Measurements from ENCODE around the gene GSN. TPM values are rescaled to one million over a fixed set of nuclear protein-coding genes. Genes with fewer than 3 reads are reported as not detected.

Gene GSN
- polyA plus RNA-seq, 2 of the 4 experiments (the other 2 are of a cell fraction): 33.7 to 77.2 TPM

DNA sequence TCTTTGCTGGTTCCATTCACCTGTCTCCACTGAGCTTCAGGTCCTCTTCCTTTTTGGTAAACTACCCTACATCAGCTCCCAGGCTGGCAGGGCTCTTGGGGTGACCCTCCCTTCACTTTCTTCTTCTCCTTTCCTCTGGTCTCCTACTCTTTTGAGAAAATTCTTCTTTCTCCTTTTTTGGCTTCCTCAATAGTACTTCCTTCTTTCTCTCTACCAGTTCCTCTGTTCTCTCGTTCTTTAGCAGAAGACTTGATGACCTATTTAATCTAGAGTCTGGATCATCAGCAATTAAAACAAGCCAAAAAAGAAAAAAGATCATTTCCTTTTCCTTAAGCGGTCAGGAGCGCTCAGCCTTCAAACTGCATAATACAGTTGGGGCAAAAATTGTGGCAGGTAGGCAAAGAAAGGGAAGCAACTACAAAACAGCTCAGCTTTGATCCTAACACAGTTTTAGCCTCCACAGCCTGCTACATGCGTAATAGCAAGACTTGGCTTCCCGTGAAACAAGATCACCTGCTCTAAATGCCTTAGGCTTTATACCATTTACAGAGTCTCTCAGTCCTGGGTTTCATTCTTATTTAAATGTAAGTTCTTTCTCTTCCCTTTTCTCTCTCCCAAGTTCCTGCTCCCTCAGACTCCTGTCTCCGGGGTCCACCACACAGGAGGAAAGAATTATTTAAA, 14.0 kb upstream of the GSN start:
- TF ChIP-seq HOXB5 (CRISPR knock-in tag; IDR thresholded peaks at IDR 0.05) (no peak), POLR2A (IDR thresholded peaks at IDR 0.05; ENCODE audit: low read length) (no peak), ZNF302 (CRISPR knock-in tag; IDR thresholded peaks at IDR 0.05) (no peak), TFCP2L1 (CRISPR knock-in tag; IDR thresholded peaks at IDR 0.05) (no peak), MYC (IDR thresholded peaks at IDR 0.05; ENCODE audit: borderline replicate concordance, low read length) (no peak)
- ChIA-PET CTCF (interaction anchor here (1.1 to 3.2 kb wide), 4 partner anchors 24 to 66 kb away, joined by 4 to 15 read pairs (median 8); no protein-coding TSS in a partner anchor), POLR2A (no interaction called here)
- Histone ChIP-seq H3K4me2 (no peak overlapping the region), H3K27ac (no peak overlapping the region), H3K4me1 (no peaks in the 10 kb centered on the region), H3K4me3 (no peak overlapping the region), H3K9me3 (no peaks in the 10 kb centered on the region)
- WGBS (ENCODE audit: missing lambda C conversion rate): 55% methylated on average over 6 of the region's 6 CpGs
- DNase-seq (ENCODE audit: low read depth in 1 of 2, low spot score in 1 of 2) (no peak), ATAC-seq (no peak), FAIRE-seq (no peak)

DNA sequence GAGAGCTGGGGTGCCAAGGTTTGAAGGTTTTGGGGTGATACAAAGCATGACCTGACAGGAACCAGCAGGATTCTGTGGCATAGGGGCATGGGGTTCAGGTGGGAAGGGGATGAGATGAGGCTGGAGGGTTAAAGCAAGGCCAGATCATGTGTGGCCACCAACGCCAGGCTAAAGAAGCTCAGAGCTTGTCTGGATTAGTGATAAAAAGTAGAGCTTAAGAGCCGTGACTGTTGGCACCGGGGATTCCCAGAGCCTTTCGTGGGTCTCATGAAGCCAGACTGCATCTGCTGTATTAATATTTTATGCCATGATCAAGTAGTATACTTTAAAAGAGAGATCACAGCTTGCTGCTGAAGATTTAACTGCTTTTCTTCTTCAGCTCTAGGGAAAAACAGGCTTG, 8.5 kb upstream of the GSN start:
- no peaks in the 10 kb centered on the region for H3K4me1 ChIP-seq
- no peaks in the 10 kb centered on the region for H3K9me3 ChIP-seq
- DNase-seq (ENCODE audit: low read depth in 1 of 2, low spot score in 1 of 2) (no peak), ATAC-seq (no peak), FAIRE-seq (no peak)
- TF ChIP-seq TP53 (CRISPR knock-in tag; IDR thresholded peaks at IDR 0.05) (no peak), RNF2 (IDR thresholded peaks at IDR 0.05; ENCODE audit: borderline replicate concordance, low read depth) (no peak), MAFK (IDR thresholded peaks at IDR 0.05; ENCODE audit: partially characterized antibody) (no peak), BHLHE40 (IDR thresholded peaks at IDR 0.05; ENCODE audit: low read depth, low read length) (no peak), JUN (IDR thresholded peaks at IDR 0.05) (no peak), FOXS1 (CRISPR knock-in tag; IDR thresholded peaks at IDR 0.05) (no peak), HOXA7 (CRISPR knock-in tag; IDR thresholded peaks at IDR 0.05) (no peak), ZSCAN20 (CRISPR knock-in tag; IDR thresholded peaks at IDR 0.05) (no peak), RARB (CRISPR knock-in tag; IDR thresholded peaks at IDR 0.05) (no peak)
- TF ChIP-seq, protein P1, sequence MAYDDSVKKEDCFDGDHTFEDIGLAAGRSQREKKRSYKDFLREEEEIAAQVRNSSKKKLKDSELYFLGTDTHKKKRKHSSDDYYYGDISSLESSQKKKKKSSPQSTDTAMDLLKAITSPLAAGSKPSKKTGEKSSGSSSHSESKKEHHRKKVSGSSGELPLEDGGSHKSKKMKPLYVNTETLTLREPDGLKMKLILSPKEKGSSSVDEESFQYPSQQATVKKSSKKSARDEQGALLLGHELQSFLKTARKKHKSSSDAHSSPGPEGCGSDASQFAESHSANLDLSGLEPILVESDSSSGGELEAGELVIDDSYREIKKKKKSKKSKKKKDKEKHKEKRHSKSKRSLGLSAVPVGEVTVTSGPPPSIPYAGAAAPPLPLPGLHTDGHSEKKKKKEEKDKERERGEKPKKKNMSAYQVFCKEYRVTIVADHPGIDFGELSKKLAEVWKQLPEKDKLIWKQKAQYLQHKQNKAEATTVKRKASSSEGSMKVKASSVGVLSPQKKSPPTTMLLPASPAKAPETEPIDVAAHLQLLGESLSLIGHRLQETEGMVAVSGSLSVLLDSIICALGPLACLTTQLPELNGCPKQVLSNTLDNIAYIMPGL (CRISPR knock-in tag; IDR thresholded peaks at IDR 0.05; ENCODE audit: borderline replicate concordance): no peak
- TF ChIP-seq, protein P2, sequence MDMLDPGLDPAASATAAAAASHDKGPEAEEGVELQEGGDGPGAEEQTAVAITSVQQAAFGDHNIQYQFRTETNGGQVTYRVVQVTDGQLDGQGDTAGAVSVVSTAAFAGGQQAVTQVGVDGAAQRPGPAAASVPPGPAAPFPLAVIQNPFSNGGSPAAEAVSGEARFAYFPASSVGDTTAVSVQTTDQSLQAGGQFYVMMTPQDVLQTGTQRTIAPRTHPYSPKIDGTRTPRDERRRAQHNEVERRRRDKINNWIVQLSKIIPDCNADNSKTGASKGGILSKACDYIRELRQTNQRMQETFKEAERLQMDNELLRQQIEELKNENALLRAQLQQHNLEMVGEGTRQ (IDR thresholded peaks at IDR 0.05): no peak
- ChIA-PET POLR2A (no interaction called here), CTCF (interaction anchor here (0.6 to 3.4 kb wide), 8 partner anchors 11 to 141 kb away, joined by 3 to 17 read pairs (median 4); no protein-coding TSS in a partner anchor)
- no peak overlapping the region for H3K4me3 ChIP-seq
- WGBS (ENCODE audit: missing lambda C conversion rate): 42% methylated on average over 4 of the region's 4 CpGs
- no peak overlapping the region for H3K27ac ChIP-seq
- no peak overlapping the region for H3K4me2 ChIP-seq

DNA sequence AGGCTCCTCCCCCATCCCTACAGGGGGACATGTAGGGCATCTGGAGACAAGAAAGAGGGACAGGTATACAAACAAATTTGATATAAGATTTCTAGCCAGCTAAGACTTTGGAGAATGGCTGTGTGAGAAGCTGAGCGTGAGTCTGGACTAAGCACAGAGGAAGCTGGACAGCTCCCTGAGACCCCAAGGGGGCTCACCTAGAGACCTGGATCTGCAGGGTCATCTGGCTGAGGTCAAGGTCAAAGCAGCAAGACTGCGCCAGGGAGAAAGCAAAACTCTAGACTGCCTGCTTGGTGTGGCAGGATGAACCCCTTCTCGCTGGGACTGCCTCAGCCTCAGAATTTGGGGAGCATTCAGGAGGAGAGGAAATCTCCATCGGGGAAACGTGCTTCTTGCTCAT, 8.0 kb upstream of the GSN start:
- no peaks in the 10 kb centered on the region for H3K4me1 ChIP-seq
- H3K4me2 ChIP-seq: no peak overlapping the region
- POLR2A ChIA-PET: no interaction called here
- FAIRE-seq (no peak), DNase-seq (ENCODE audit: low read depth in 1 of 2, low spot score in 1 of 2) (no peak), ATAC-seq (no peak)
- no peak overlapping the region for H3K27ac ChIP-seq
- TF ChIP-seq, protein P1 (CRISPR knock-in tag; IDR thresholded peaks at IDR 0.05; ENCODE audit: borderline replicate concordance): no peak
- TF ChIP-seq, protein P3, sequence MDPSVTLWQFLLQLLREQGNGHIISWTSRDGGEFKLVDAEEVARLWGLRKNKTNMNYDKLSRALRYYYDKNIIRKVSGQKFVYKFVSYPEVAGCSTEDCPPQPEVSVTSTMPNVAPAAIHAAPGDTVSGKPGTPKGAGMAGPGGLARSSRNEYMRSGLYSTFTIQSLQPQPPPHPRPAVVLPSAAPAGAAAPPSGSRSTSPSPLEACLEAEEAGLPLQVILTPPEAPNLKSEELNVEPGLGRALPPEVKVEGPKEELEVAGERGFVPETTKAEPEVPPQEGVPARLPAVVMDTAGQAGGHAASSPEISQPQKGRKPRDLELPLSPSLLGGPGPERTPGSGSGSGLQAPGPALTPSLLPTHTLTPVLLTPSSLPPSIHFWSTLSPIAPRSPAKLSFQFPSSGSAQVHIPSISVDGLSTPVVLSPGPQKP (IDR thresholded peaks at IDR 0.05; ENCODE audit: low read depth, low read length): no peak
- no peak for TF ChIP-seq KDM1A (IDR thresholded peaks at IDR 0.05; ENCODE audit: low read depth)
- TF ChIP-seq, protein P4, sequence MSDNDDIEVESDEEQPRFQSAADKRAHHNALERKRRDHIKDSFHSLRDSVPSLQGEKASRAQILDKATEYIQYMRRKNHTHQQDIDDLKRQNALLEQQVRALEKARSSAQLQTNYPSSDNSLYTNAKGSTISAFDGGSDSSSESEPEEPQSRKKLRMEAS (IDR thresholded peaks at IDR 0.05): no peak
- no peak for TF ChIP-seq HEYL (CRISPR knock-in tag; IDR thresholded peaks at IDR 0.05)
- no peak for TF ChIP-seq TFCP2L1 (CRISPR knock-in tag; IDR thresholded peaks at IDR 0.05)
- no peak for TF ChIP-seq GATA3 (IDR thresholded peaks at IDR 0.05; ENCODE audit: borderline replicate concordance)
- TF ChIP-seq NPAS2 (CRISPR knock-in tag; IDR thresholded peaks at IDR 0.05; ENCODE audit: borderline replicate concordance): no peak
- no peak for TF ChIP-seq ZFP36 (IDR thresholded peaks at IDR 0.05; ENCODE audit: borderline replicate concordance, partially characterized antibody)
- TF ChIP-seq HDAC2 (IDR thresholded peaks at IDR 0.05): no peak
- no peak for TF ChIP-seq FOXS1 (CRISPR knock-in tag; IDR thresholded peaks at IDR 0.05)
- WGBS (ENCODE audit: missing lambda C conversion rate): 54% methylated on average over 5 of the region's 5 CpGs
- H3K4me3 ChIP-seq: no peak overlapping the region
- H3K9me3 ChIP-seq: no peaks in the 10 kb centered on the region
- CTCF ChIA-PET: interaction anchor here (1.0 to 3.4 kb wide), 10 partner anchors 10 to 140 kb away, joined by 3 to 17 read pairs (median 4); no protein-coding TSS in a partner anchor

Data from A549 (cell line).